HepG2 (cell line): Measurements from ENCODE around the gene APOA1. TPM values are rescaled to one million over a fixed set of nuclear protein-coding genes. Genes with fewer than 3 reads are reported as not detected.

Experiments used
- EED ChIP-seq: sonication (generic); formaldehyde crosslinking; IDR thresholded peaks from 2 replicates; pipeline ENCODE4 v1.5.0; 2020; ENCODE audit warnings: mild to moderate bottlenecking, missing genetic modification reagents
- GRHL1 ChIP-seq: sonication (generic); formaldehyde crosslinking; conservative IDR thresholded peaks from 2 replicates; pipeline ENCODE4 v1.8.0; 2022; ENCODE audit warnings: missing genetic modification reagents
- HOXA7 ChIP-seq: sonication (generic); formaldehyde crosslinking; IDR thresholded peaks from 2 replicates; pipeline ENCODE4 v1.8.1; 2022; ENCODE audit warnings: mild to moderate bottlenecking, missing genetic modification reagents, moderate library complexity
- IKZF4 ChIP-seq: sonication (generic); formaldehyde crosslinking; IDR thresholded peaks from 2 replicates; pipeline ENCODE4 v1.5.1; 2020; ENCODE audit warnings: borderline replicate concordance, mild to moderate bottlenecking, low read depth, missing genetic modification reagents; ENCODE audit errors: not compliant biosample characterization
- ISL2 ChIP-seq: sonication (generic); formaldehyde crosslinking; IDR thresholded peaks from 2 replicates; pipeline ENCODE4 v1.5.0; 2020; ENCODE audit warnings: missing genetic modification reagents
- MAZ ChIP-seq, 2 experiments: sonication (generic) in 1 of 2; formaldehyde crosslinking in 1 of 2; IDR thresholded peaks; 2 replicates each; pipeline versions ENCODE4 v1.5.0 to v1.6.1; 2012 to 2020; ENCODE audit warnings: low read depth in 2 of 2, mild to moderate bottlenecking in 2 of 2, borderline replicate concordance in 1 of 2, improper control_type of control experiment in 1 of 2, low read length in 1 of 2, missing genetic modification reagents in 1 of 2, moderate library complexity in 1 of 2
- POLR2G ChIP-seq: fragments of 200-400 bp; formaldehyde crosslinking; IDR thresholded peaks from 2 replicates; pipeline ENCODE4 v1.6.1; 2018; ENCODE audit warnings: mild to moderate bottlenecking, low read depth, low read length, moderate library complexity
- PRDM4 ChIP-seq: sonication (generic); formaldehyde crosslinking; IDR thresholded peaks from 2 replicates; pipeline ENCODE4 v1.9.0; 2021; ENCODE audit warnings: missing genetic modification reagents, borderline replicate concordance
- RBM39 ChIP-seq: fragments of 200-400 bp; formaldehyde crosslinking; IDR thresholded peaks from one replicate; pipeline ENCODE4 v1.6.1; 2018; ENCODE audit warnings: antibody characterized with exemption, mild to moderate bottlenecking, low read depth, low read length; ENCODE audit not compliant: poor library complexity, severe bottlenecking
- U2AF2 ChIP-seq: fragments of 200-400 bp; formaldehyde crosslinking; IDR thresholded peaks from 2 replicates; pipeline ENCODE4 v1.6.1; 2017; ENCODE audit warnings: low read depth, mild to moderate bottlenecking, low read length
- ZBTB10 ChIP-seq: sonication (generic); formaldehyde crosslinking; IDR thresholded peaks from 2 replicates; pipeline ENCODE4 v1.4.0; 2020; ENCODE audit warnings: missing genetic modification reagents, borderline replicate concordance
- ZFP62 ChIP-seq: sonication (generic); formaldehyde crosslinking; IDR thresholded peaks from 2 replicates; pipeline ENCODE4 v1.4.0; 2020; ENCODE audit warnings: missing genetic modification reagents
- ZFY ChIP-seq: sonication (generic); formaldehyde crosslinking; IDR thresholded peaks from 2 replicates; pipeline ENCODE4 v1.4.0; 2020; ENCODE audit warnings: missing genetic modification reagents
- ZNF138 ChIP-seq: sonication (generic); formaldehyde crosslinking; IDR thresholded peaks from 2 replicates; pipeline ENCODE4 v1.5.0; 2020; ENCODE audit warnings: mild to moderate bottlenecking, low read depth, missing genetic modification reagents
- ZNF264 ChIP-seq: sonication (generic); formaldehyde crosslinking; IDR thresholded peaks from 2 replicates; pipeline ENCODE4 v1.4.0; 2020; ENCODE audit warnings: missing genetic modification reagents
- ZNF33A ChIP-seq: sonication (generic); formaldehyde crosslinking; IDR thresholded peaks from 2 replicates; pipeline ENCODE4 v1.5.1; 2020; ENCODE audit warnings: missing genetic modification reagents, mild to moderate bottlenecking, moderate library complexity, borderline replicate concordance
- ZNF510 ChIP-seq: sonication (generic); formaldehyde crosslinking; IDR thresholded peaks from 2 replicates; pipeline ENCODE4 v1.4.0; 2020; ENCODE audit warnings: low read depth, mild to moderate bottlenecking, missing genetic modification reagents
- ZNF547 ChIP-seq: sonication (generic); formaldehyde crosslinking; IDR thresholded peaks from 2 replicates; pipeline ENCODE4 v1.5.1; 2020; ENCODE audit warnings: mild to moderate bottlenecking, missing genetic modification reagents
- ZNF562 ChIP-seq: sonication (generic); formaldehyde crosslinking; IDR thresholded peaks from 2 replicates; pipeline ENCODE4 v1.8.0; 2022; ENCODE audit warnings: missing genetic modification reagents, borderline replicate concordance
- ZNF564 ChIP-seq: sonication (generic); formaldehyde crosslinking; IDR thresholded peaks from 2 replicates; pipeline ENCODE4 v1.8.1; 2023; ENCODE audit warnings: mild to moderate bottlenecking, missing genetic modification reagents
- ZNF749 ChIP-seq: sonication (generic); formaldehyde crosslinking; IDR thresholded peaks from 2 replicates; pipeline ENCODE4 v1.8.0; 2022; ENCODE audit warnings: mild to moderate bottlenecking, missing genetic modification reagents, moderate library complexity, borderline replicate concordance
- ZNF766 ChIP-seq: sonication (generic); formaldehyde crosslinking; IDR thresholded peaks from 2 replicates; pipeline ENCODE4 v1.5.0; 2020; ENCODE audit warnings: missing genetic modification reagents, borderline replicate concordance
- ZNF878 ChIP-seq: sonication (generic); formaldehyde crosslinking; IDR thresholded peaks from 2 replicates; pipeline ENCODE4 v1.8.1; 2023; ENCODE audit warnings: mild to moderate bottlenecking, missing genetic modification reagents, moderate library complexity
- ZZZ3 ChIP-seq: sonication (generic); formaldehyde crosslinking; IDR thresholded peaks from 2 replicates; pipeline ENCODE4 v1.4.0; 2020; ENCODE audit warnings: missing genetic modification reagents, mild to moderate bottlenecking, borderline replicate concordance
- polyA plus RNA-seq, 8 experiments: library from polyadenylated mRNA; depleted of rRNA in 3 of 8; stranded (reverse) in 7 of 8; unstranded in 1 of 8; fragments of >200 nt; fragmentation: Illumina TruSeq in 4 of 8; extraction: Trizol in 4 of 8; gene quantifications; 2 replicates each; pipeline versions ENCODE4 v1.2.1 to v1.2.3, GENCODE V29; 2011 to 2016; ENCODE audit warnings: low read depth in 4 of 8, missing spikeins in 1 of 8, mixed read lengths in 1 of 8; ENCODE audit not compliant: insufficient read depth in 1 of 8
- total RNA-seq, 5 experiments: library from RNA; depleted of rRNA; stranded (reverse); fragments of >200 nt; fragmentation: Illumina TruSeq; extraction: Trizol; gene quantifications; 2 replicates each; pipeline ENCODE4 v1.2.3, GENCODE V29; 2016; ENCODE audit warnings: low read depth in 1 of 5

The APOA1 gene
- total and polyA plus RNA-seq, 2 of the 13 experiments (the other 11 are each of a cell fraction or from before 2014, with no cell fraction given), result 1,973 to 5,485 TPM

- TF ChIP-seq ZFY (peak; percentile 56), GRHL1 (CRISPR knock-in tag) (no peak), ZBTB10 (no peak), IKZF4 (no peak), RBM39 (no peak), ISL2 (CRISPR knock-in tag) (no peak), ZNF547 (CRISPR knock-in tag) (no peak), HOXA7 (no peak), ZFP62 (no peak), ZNF564 (no peak), ZNF562 (no peak), ZZZ3 (no peak), ZNF264 (peak; percentile 75), ZNF510 (CRISPR knock-in tag) (no peak), U2AF2 (no peak), EED (CRISPR knock-in tag) (no peak), ZNF878 (CRISPR knock-in tag) (no peak), ZNF33A (CRISPR knock-in tag) (no peak), POLR2G (no peak; the same call in 1 of the 2 replicates), PRDM4 (CRISPR knock-in tag) (no peak), MAZ (IDR thresholded peaks at IDR 0.05; ENCODE audit: borderline replicate concordance, low read depth, low read length) (no peak), MAZ (CRISPR knock-in tag; IDR thresholded peaks at IDR 0.05; ENCODE audit: low read depth) (no peak), ZNF766 (CRISPR knock-in tag) (peak; percentile 42; the same call in 1 of the 2 replicates), ZNF749 (CRISPR knock-in tag) (no peak), ZNF138 (CRISPR knock-in tag) (no peak)
Measured at GRCh38 chr11:116840746-116841296, 3.4 kb upstream of the APOA1 start (continued).
